Retinal pigment epithelial cell (primary cell): Measurements from ENCODE around the gene MEDAG.

Source experiments
- DNase-seq: peaks from one replicate; pipeline ENCODE4 v3.0.0-alpha.2; 2010; ENCODE audit warnings: low read depth
- H3K4me3 ChIP-seq: 2 replicates; pipeline ENCODE4 v1.5.1; 2011; ENCODE audit warnings: mild to moderate bottlenecking, low read length, control low read depth, moderate library complexity
- CTCF ChIP-seq: conservative IDR thresholded peaks from 2 replicates; pipeline ENCODE4 v1.5.1; 2011; ENCODE audit warnings: low read depth, low read length, control low read depth, inconsistent platforms

MEDAG gene

GRCh38 chr13:30868799-30869470, 37.1 kb upstream of the MEDAG start:
- DNase-seq, result no peak
- no peak for TF ChIP-seq CTCF
- no peak overlapping the region for H3K4me3 ChIP-seq

- DNase-seq, result no peak
- TF ChIP-seq CTCF, result no peak
Observed at GRCh38 chr13:30869491-30869890, 36.6 kb upstream of the MEDAG start.

GRCh38 chr13:30870049-30870884, 35.8 kb upstream of the MEDAG start:
- H3K4me3 ChIP-seq, result no peak overlapping the region
- no peak for TF ChIP-seq CTCF
- no peak for DNase-seq

More at GRCh38 chr13:30869491-30869890, 36.6 kb upstream of the MEDAG start:
- no peak overlapping the region for H3K4me3 ChIP-seq

GRCh38 chr13:30870916-30871587, 35.0 kb upstream of the MEDAG start:
- no peak for TF ChIP-seq CTCF
- no peak for DNase-seq

GRCh38 chr13:30871588-30872275, 34.3 kb upstream of the MEDAG start:
- no peak for DNase-seq
- no peak overlapping the region for H3K4me3 ChIP-seq
- no peak for TF ChIP-seq CTCF

More at GRCh38 chr13:30870916-30871587, 35.0 kb upstream of the MEDAG start:
- no peak overlapping the region for H3K4me3 ChIP-seq

GRCh38 chr13:30872276-30872594, 33.8 kb upstream of the MEDAG start:
- TF ChIP-seq CTCF, result no peak
- H3K4me3 ChIP-seq, result no peak overlapping the region
- DNase-seq, result no peak
